HG03342 (cell line): ENCODE measurements around the gene FH.

ENCODE experiments used
- ATAC-seq: cut with Tn5 transposase; IDR thresholded peaks from one replicate; pipeline ENCODE4 v1.9.1; 2021; ENCODE audit warnings: mild to moderate bottlenecking, moderate library complexity; ENCODE audit not compliant: unreplicated experiment

FH gene

GRCh38 chr1:241460098-241460873 is 59.3 kb downstream of the FH start:
- no peak for ATAC-seq

GRCh38 chr1:241459186-241459802 is 60.3 kb downstream of the FH start:
- ATAC-seq: no peak

DNA sequence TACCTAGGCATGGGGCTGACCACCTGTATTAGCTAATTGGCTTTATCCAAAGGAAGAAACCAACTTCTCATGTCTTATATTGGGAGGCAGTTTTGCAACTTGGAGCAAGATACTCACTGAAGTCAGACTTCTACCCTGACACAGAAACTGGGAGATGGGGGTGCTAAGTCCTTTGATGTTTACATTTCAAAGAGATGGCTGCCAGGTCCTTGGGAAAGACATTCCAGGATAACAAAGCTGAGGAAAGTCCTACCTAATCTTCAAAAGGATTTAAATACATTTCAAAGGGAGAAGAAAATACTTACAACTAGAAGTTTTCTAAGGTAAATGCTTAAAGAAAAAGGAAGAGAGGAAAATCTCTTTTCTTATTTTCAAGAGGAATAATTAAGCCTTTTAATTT is 62.1 kb downstream of the FH start:
- ATAC-seq: no peak

DNA sequence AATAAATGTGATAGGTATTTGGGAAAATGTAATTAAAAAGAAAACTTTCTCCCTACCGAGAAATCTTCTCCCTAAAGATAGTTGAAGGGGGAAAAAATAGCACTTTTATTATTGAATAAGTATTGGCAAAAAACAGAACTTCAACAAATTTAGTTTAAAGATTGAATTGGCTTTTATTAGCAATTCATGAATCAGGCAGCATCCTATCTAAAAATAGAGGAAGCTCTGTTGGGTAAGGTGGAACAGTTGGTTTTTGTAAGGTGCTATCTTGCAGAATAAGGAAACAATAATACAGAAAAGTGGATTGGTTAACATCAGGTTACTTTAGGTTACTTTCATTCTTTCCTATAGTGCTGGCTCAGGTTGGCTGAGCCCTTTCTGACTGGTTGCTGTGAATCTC is 62.8 kb downstream of the FH start:
- ATAC-seq: no peak

GRCh38 chr1:241453732-241454131 is 65.8 kb downstream of the FH start:
- no peak for ATAC-seq

DNA sequence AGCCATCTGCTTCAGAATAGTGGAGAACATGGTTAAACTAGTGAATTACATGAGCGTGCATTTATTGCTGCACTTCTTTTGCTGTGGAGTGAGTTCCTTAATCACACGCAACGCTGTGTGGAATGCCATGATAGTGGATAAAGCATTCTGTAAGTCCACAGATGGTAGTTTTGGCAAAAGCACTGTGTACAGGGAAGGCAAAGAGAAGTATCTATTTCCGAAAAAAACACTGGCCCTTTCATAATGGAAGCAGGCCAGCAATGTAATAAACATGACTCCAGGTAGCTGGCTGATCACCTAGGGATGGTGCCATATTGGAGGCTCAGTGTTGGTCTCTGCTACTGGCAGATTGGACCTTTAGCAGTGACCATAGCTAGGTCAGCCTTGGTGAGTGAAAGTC is 67.6 kb downstream of the FH start:
- no peak for ATAC-seq
